Measurements from ENCODE around the gene KLHL8.

GRCh38 chr4:87193958-87194675 lies 26.3 kb downstream of the KLHL8 start:
- TF ChIP-seq POLR2A (IDR thresholded peaks at IDR 0.05) (no peak), CTCF (IDR thresholded peaks at IDR 0.05) (no peak)
